ENCODE results near the gene FOLR3.

The FOLR3 gene

GRCh38 chr11:72127923-72128322 lies 7.6 kb upstream of the FOLR3 start:
- Histone ChIP-seq H4K91ac (ENCODE audit: low read depth, low read length, poor library complexity) (no peak overlapping the region), H2BK12ac (ENCODE audit: low read length) (no peak overlapping the region), H3K23ac (ENCODE audit: low read depth, low read length, poor library complexity) (no peak overlapping the region), H3K4me2 (ENCODE audit: insufficient read depth, low read length, poor library complexity, severe bottlenecking) (no peak overlapping the region), H3K4ac (ENCODE audit: low read length) (no peak overlapping the region), H3K9me3 (replicated peaks in 1 of 2; ENCODE audit: control insufficient read depth in 2 of 2, insufficient read depth in 1 of 2, low read depth in 1 of 2, low read length in 2 of 2) (peaks cover 0 to 8% of the 10 kb centered on the region in 2 donors), H3K27me3 (ENCODE audit: control insufficient read depth in 3 of 3, insufficient read depth in 3 of 3, low read depth in 1 of 3, low read length in 3 of 3) (peaks cover 0 to 6% (median under 1%) of the 10 kb centered on the region in 3 experiments), H3K79me1 (ENCODE audit: low read depth, low read length) (no peaks in the 10 kb centered on the region), H3K14ac (ENCODE audit: low read length) (no peak overlapping the region), H3K4me1 (ENCODE audit: control insufficient read depth in 2 of 2, insufficient read depth in 1 of 2, low read depth in 1 of 2, low read length in 2 of 2) (no peaks in the 10 kb centered on the region), H3K18ac (ENCODE audit: low read length) (no peak overlapping the region), H3K9ac (ENCODE audit: low read depth, low read length, poor library complexity) (no peak overlapping the region), H4K8ac (ENCODE audit: low read depth, low read length) (no peak overlapping the region), H2BK15ac (ENCODE audit: low read length) (no peak overlapping the region), H3K36me3 (replicated peaks in 1 of 2; ENCODE audit: control insufficient read depth in 2 of 2, insufficient read depth in 2 of 2, low read length in 2 of 2) (no peaks in the 10 kb centered on the region), H2AFZ (ENCODE audit: low read length) (no peak overlapping the region), H2AK5ac (ENCODE audit: low read depth, low read length) (no peak overlapping the region), H2BK5ac (ENCODE audit: low read length) (no peak overlapping the region), H2BK120ac (ENCODE audit: low read depth, low read length) (no peak overlapping the region), H3K27ac (replicated peaks; ENCODE audit: low read length) (no peak overlapping the region), H3K4me3 (ENCODE audit: low read length in 2 of 2) (no peak overlapping the region)
- no CpG with 5 or more reads among the region's 2 CpGs for WGBS, 2 donors (ENCODE audit: extremely low coverage in 2 of 2, insufficient read length in 2 of 2, insufficient replicate concordance in 1 of 2)
- DNase-seq (ENCODE audit: low spot score) = no peak

GRCh38 chr11:72129381-72129780 lies 6.1 kb upstream of the FOLR3 start:
- no peak overlapping the region for H4K8ac ChIP-seq (ENCODE audit: low read depth, low read length)
- H3K4me1 ChIP-seq (ENCODE audit: control insufficient read depth in 2 of 2, insufficient read depth in 1 of 2, low read depth in 1 of 2, low read length in 2 of 2) = no peaks in the 10 kb centered on the region
- peaks cover 0 to 8% of the 10 kb centered on the region in 2 donors for H3K9me3 ChIP-seq (replicated peaks in 1 of 2; ENCODE audit: control insufficient read depth in 2 of 2, insufficient read depth in 1 of 2, low read depth in 1 of 2, low read length in 2 of 2)
- H3K27ac ChIP-seq (replicated peaks; ENCODE audit: low read length) = no peak overlapping the region
- no peak overlapping the region for H3K18ac ChIP-seq (ENCODE audit: low read length)
- no peak overlapping the region for H2AK5ac ChIP-seq (ENCODE audit: low read depth, low read length)
- no peak overlapping the region for H3K4me2 ChIP-seq (ENCODE audit: insufficient read depth, low read length, poor library complexity, severe bottlenecking)
- no peak overlapping the region for H2BK15ac ChIP-seq (ENCODE audit: low read length)
- no peak overlapping the region for H3K23ac ChIP-seq (ENCODE audit: low read depth, low read length, poor library complexity)
- no peak overlapping the region for H2AFZ ChIP-seq (ENCODE audit: low read length)
- DNase-seq (ENCODE audit: low spot score) = no peak
- H3K4me3 ChIP-seq (ENCODE audit: low read length in 2 of 2) = no peak overlapping the region
- no peak overlapping the region for H3K14ac ChIP-seq (ENCODE audit: low read length)
- no peak overlapping the region for H4K91ac ChIP-seq (ENCODE audit: low read depth, low read length, poor library complexity)
- no CpG with 5 or more reads among the region's 3 CpGs for WGBS, 2 donors (ENCODE audit: extremely low coverage in 2 of 2, insufficient read length in 2 of 2, insufficient replicate concordance in 1 of 2)
- no peaks in the 10 kb centered on the region for H3K36me3 ChIP-seq (replicated peaks in 1 of 2; ENCODE audit: control insufficient read depth in 2 of 2, insufficient read depth in 2 of 2, low read length in 2 of 2)
- peaks cover 0 to 10% (median 2%) of the 10 kb centered on the region in 3 experiments for H3K27me3 ChIP-seq (ENCODE audit: control insufficient read depth in 3 of 3, insufficient read depth in 3 of 3, low read depth in 1 of 3, low read length in 3 of 3)
- no peak overlapping the region for H2BK12ac ChIP-seq (ENCODE audit: low read length)
- H3K9ac ChIP-seq (ENCODE audit: low read depth, low read length, poor library complexity) = no peak overlapping the region
- no peak overlapping the region for H3K4ac ChIP-seq (ENCODE audit: low read length)
- H3K79me1 ChIP-seq (ENCODE audit: low read depth, low read length) = no peaks in the 10 kb centered on the region
- no peak overlapping the region for H2BK5ac ChIP-seq (ENCODE audit: low read length)
- H2BK120ac ChIP-seq (ENCODE audit: low read depth, low read length) = no peak overlapping the region

GRCh38 chr11:72132646-72133045 lies 2.9 kb upstream of the FOLR3 start:
- peaks cover 0 to 8% of the 10 kb centered on the region in 2 donors for H3K9me3 ChIP-seq (replicated peaks in 1 of 2; ENCODE audit: control insufficient read depth in 2 of 2, insufficient read depth in 1 of 2, low read depth in 1 of 2, low read length in 2 of 2)
- H3K36me3 ChIP-seq (replicated peaks in 1 of 2; ENCODE audit: control insufficient read depth in 2 of 2, insufficient read depth in 2 of 2, low read length in 2 of 2) = no peaks in the 10 kb centered on the region
- H2BK15ac ChIP-seq (ENCODE audit: low read length) = no peak overlapping the region
- H2BK12ac ChIP-seq (ENCODE audit: low read length) = no peak overlapping the region
- no peak overlapping the region for H2AK5ac ChIP-seq (ENCODE audit: low read depth, low read length)
- no peak overlapping the region for H3K4me2 ChIP-seq (ENCODE audit: insufficient read depth, low read length, poor library complexity, severe bottlenecking)
- H3K18ac ChIP-seq (ENCODE audit: low read length) = no peak overlapping the region
- WGBS, 2 donors (ENCODE audit: extremely low coverage in 2 of 2, insufficient read length in 2 of 2, insufficient replicate concordance in 1 of 2) = no CpG with 5 or more reads among the region's 2 CpGs
- H4K91ac ChIP-seq (ENCODE audit: low read depth, low read length, poor library complexity) = no peak overlapping the region
- H3K4ac ChIP-seq (ENCODE audit: low read length) = no peak overlapping the region
- no peak overlapping the region for H3K4me3 ChIP-seq (ENCODE audit: low read length in 2 of 2)
- H3K14ac ChIP-seq (ENCODE audit: low read length) = no peak overlapping the region
- H4K8ac ChIP-seq (ENCODE audit: low read depth, low read length) = no peak overlapping the region
- no peak overlapping the region for H3K27ac ChIP-seq (replicated peaks; ENCODE audit: low read length)
- DNase-seq (ENCODE audit: low spot score) = no peak
- H2BK120ac ChIP-seq (ENCODE audit: low read depth, low read length) = no peak overlapping the region
- no peaks in the 10 kb centered on the region for H3K4me1 ChIP-seq (ENCODE audit: control insufficient read depth in 2 of 2, insufficient read depth in 1 of 2, low read depth in 1 of 2, low read length in 2 of 2)
- peaks cover 0 to 10% (median 2%) of the 10 kb centered on the region in 3 experiments for H3K27me3 ChIP-seq (ENCODE audit: control insufficient read depth in 3 of 3, insufficient read depth in 3 of 3, low read depth in 1 of 3, low read length in 3 of 3)
- no peak overlapping the region for H2AFZ ChIP-seq (ENCODE audit: low read length)
- H3K23ac ChIP-seq (ENCODE audit: low read depth, low read length, poor library complexity) = no peak overlapping the region
- H3K79me1 ChIP-seq (ENCODE audit: low read depth, low read length) = peaks cover 2% of the 10 kb centered on the region
- H2BK5ac ChIP-seq (ENCODE audit: low read length) = no peak overlapping the region
- H3K9ac ChIP-seq (ENCODE audit: low read depth, low read length, poor library complexity) = no peak overlapping the region

- H4K91ac ChIP-seq (ENCODE audit: low read depth, low read length, poor library complexity) = no peak overlapping the region
- H3K4me2 ChIP-seq (ENCODE audit: insufficient read depth, low read length, poor library complexity, severe bottlenecking) = no peak overlapping the region
- no peak overlapping the region for H4K8ac ChIP-seq (ENCODE audit: low read depth, low read length)
- peak overlapping the region; percentile 91 for H3K23ac ChIP-seq (ENCODE audit: low read depth, low read length, poor library complexity)
- no peaks in the 10 kb centered on the region for H3K36me3 ChIP-seq (replicated peaks in 1 of 2; ENCODE audit: control insufficient read depth in 2 of 2, insufficient read depth in 2 of 2, low read length in 2 of 2)
- H2BK12ac ChIP-seq (ENCODE audit: low read length) = no peak overlapping the region
- peaks cover 2% of the 10 kb centered on the region for H3K79me1 ChIP-seq (ENCODE audit: low read depth, low read length)
- no peak overlapping the region for H2BK15ac ChIP-seq (ENCODE audit: low read length)
- peak overlapping the region; percentile 60 for H3K9ac ChIP-seq (ENCODE audit: low read depth, low read length, poor library complexity)
- no peak overlapping the region for H3K14ac ChIP-seq (ENCODE audit: low read length)
- H3K4ac ChIP-seq (ENCODE audit: low read length) = no peak overlapping the region
- peaks cover 0 to 16% (median 4%) of the 10 kb centered on the region in 3 experiments for H3K27me3 ChIP-seq (ENCODE audit: control insufficient read depth in 3 of 3, insufficient read depth in 3 of 3, low read depth in 1 of 3, low read length in 3 of 3)
- H3K18ac ChIP-seq (ENCODE audit: low read length) = no peak overlapping the region
- no peak overlapping the region for H2AFZ ChIP-seq (ENCODE audit: low read length)
- WGBS, 2 donors (ENCODE audit: extremely low coverage in 2 of 2, insufficient read length in 2 of 2, insufficient replicate concordance in 1 of 2) = no CpG with 5 or more reads among the region's 14 CpGs
- H3K9me3 ChIP-seq (replicated peaks in 1 of 2; ENCODE audit: control insufficient read depth in 2 of 2, insufficient read depth in 1 of 2, low read depth in 1 of 2, low read length in 2 of 2) = no peaks in the 10 kb centered on the region
- DNase-seq (ENCODE audit: low spot score) = no peak
- no peak overlapping the region for H2BK120ac ChIP-seq (ENCODE audit: low read depth, low read length)
- H3K4me3 ChIP-seq (ENCODE audit: low read length in 2 of 2) = peak overlapping the region in 1 of 2 donors; percentile 3
- H2AK5ac ChIP-seq (ENCODE audit: low read depth, low read length) = peak overlapping the region; percentile 91
- no peak overlapping the region for H3K27ac ChIP-seq (replicated peaks; ENCODE audit: low read length)
- no peak overlapping the region for H2BK5ac ChIP-seq (ENCODE audit: low read length)
- no peaks in the 10 kb centered on the region for H3K4me1 ChIP-seq (ENCODE audit: control insufficient read depth in 2 of 2, insufficient read depth in 1 of 2, low read depth in 1 of 2, low read length in 2 of 2)
Observed at GRCh38 chr11:72135891-72136683, 562 bp downstream of the FOLR3 start.
